ENCODE data around the gene ACTR1A. TPM values are rescaled to one million over a fixed set of nuclear protein-coding genes. Genes with fewer than 3 reads are reported as not detected.

Gene ACTR1A
- total RNA-seq, 1 experiment from 2014 or later: 82.1 TPM

- Histone ChIP-seq H2BK120ac (ENCODE audit: low read depth, low read length, poor library complexity, severe bottlenecking) (no peak overlapping the region), H4K20me1 (ENCODE audit: control insufficient read depth, insufficient read depth, insufficient read length) (no peaks in the 10 kb centered on the region), H4K8ac (replicated peaks; ENCODE audit: insufficient read length, low read depth, low read length) (no peak overlapping the region), H3K27ac (ENCODE audit: insufficient read length, low read depth, low read length) (no peak overlapping the region), H3K14ac (ENCODE audit: insufficient read depth, low read length) (no peak overlapping the region), H3K56ac (ENCODE audit: insufficient read length, low read depth, low read length) (no peak overlapping the region), H3K9me3 (ENCODE audit: control insufficient read depth, low read depth, low read length) (no peaks in the 10 kb centered on the region), H3T11ph (ENCODE audit: low read length) (no peak overlapping the region), H2BK12ac (ENCODE audit: insufficient read length, low read depth, low read length) (no peak overlapping the region), H3K4me2 (ENCODE audit: insufficient read depth, insufficient read length, low read length) (no peak overlapping the region), H2AFZ (ENCODE audit: low read length) (no peak overlapping the region), H3K4me1 (ENCODE audit: insufficient read depth, low read length) (no peaks in the 10 kb centered on the region), H2BK15ac (ENCODE audit: low read depth, low read length) (no peak overlapping the region), H3K27me3 (ENCODE audit: insufficient read depth, low read length) (no peaks in the 10 kb centered on the region), H2BK5ac (ENCODE audit: insufficient read length, low read length) (no peak overlapping the region), H3K9ac (ENCODE audit: extremely low read depth, insufficient read length, low read length) (no peak overlapping the region), H4K5ac (ENCODE audit: insufficient read length, low read depth, low read length) (no peak overlapping the region), H3K4ac (ENCODE audit: low read depth, low read length) (no peak overlapping the region), H3K23ac (ENCODE audit: insufficient read length, low read depth, low read length) (no peak overlapping the region), H3K18ac (ENCODE audit: insufficient read length, low read depth, low read length) (no peak overlapping the region), H3K23me2 (ENCODE audit: insufficient read length, low read depth, low read length, poor library complexity, severe bottlenecking) (no peaks in the 10 kb centered on the region), H2BK20ac (ENCODE audit: low read depth, low read length, poor library complexity, severe bottlenecking) (no peak overlapping the region), H3K79me1 (ENCODE audit: insufficient read depth, low read depth, low read length, poor library complexity, severe bottlenecking) (no peaks in the 10 kb centered on the region), H4K91ac (ENCODE audit: insufficient read length, low read depth, low read length) (no peak overlapping the region), H3K79me2 (ENCODE audit: insufficient read depth, low read length) (no peaks in the 10 kb centered on the region), H2AK5ac (ENCODE audit: insufficient read length, low read length) (no peak overlapping the region)
- no peak for DNase-seq
- Mint-ChIP-seq H3K4me3 (no peak overlapping the region), H3K27ac (no peak overlapping the region), H3K36me3 (ENCODE audit: insufficient read depth in 1 of 3, low read depth in 3 of 3) (peaks cover 1 to 7% (median 5%) of the 10 kb centered on the region in 3 experiments; a peak in 5 of 7 replicates), H3K9me3 (no peaks in the 10 kb centered on the region), H3K27me3 (ENCODE audit: low read depth) (no peaks in the 10 kb centered on the region), H3K4me1 (no peaks in the 10 kb centered on the region)
- TF ChIP-seq, protein P1, sequence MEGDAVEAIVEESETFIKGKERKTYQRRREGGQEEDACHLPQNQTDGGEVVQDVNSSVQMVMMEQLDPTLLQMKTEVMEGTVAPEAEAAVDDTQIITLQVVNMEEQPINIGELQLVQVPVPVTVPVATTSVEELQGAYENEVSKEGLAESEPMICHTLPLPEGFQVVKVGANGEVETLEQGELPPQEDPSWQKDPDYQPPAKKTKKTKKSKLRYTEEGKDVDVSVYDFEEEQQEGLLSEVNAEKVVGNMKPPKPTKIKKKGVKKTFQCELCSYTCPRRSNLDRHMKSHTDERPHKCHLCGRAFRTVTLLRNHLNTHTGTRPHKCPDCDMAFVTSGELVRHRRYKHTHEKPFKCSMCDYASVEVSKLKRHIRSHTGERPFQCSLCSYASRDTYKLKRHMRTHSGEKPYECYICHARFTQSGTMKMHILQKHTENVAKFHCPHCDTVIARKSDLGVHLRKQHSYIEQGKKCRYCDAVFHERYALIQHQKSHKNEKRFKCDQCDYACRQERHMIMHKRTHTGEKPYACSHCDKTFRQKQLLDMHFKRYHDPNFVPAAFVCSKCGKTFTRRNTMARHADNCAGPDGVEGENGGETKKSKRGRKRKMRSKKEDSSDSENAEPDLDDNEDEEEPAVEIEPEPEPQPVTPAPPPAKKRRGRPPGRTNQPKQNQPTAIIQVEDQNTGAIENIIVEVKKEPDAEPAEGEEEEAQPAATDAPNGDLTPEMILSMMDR (conservative IDR thresholded peaks at IDR 0.05): no peak
- WGBS (ENCODE audit: extremely low coverage, insufficient read length, low lambda C conversion rate): no CpG with 5 or more reads among the region's 1 CpG
Measured at GRCh38 chr10:102522874-102523249, 20.4 kb upstream of the ACTR1A start.

Measured in H9 (cell line).